GM06990 (cell line): ENCODE data around the gene LCN1.
"Not testable (repeated sequence)": the region's sequence is repeated elsewhere in the genome, so short reads cannot be mapped to it uniquely, and the experiment has no call there.

Experiments
- DNase-seq: peaks from one replicate; pipeline ENCODE4 v3.0.0-alpha.2; 2011; ENCODE audit not compliant: insufficient read length; ENCODE audit errors: extremely low read depth
- H3K27me3 ChIP-seq: replicated peaks from 2 replicates; pipeline ENCODE4 v1.6.0; 2011; ENCODE audit warnings: low read length; ENCODE audit not compliant: control insufficient read depth, insufficient read depth
- H3K36me3 ChIP-seq: 2 replicates; pipeline ENCODE4 v1.5.1; 2011; ENCODE audit warnings: low read length; ENCODE audit not compliant: control insufficient read depth, insufficient read depth
- H3K4me3 ChIP-seq: replicated peaks from 2 replicates; pipeline ENCODE4 v1.5.1; 2011; ENCODE audit warnings: low read depth, mild to moderate bottlenecking, control low read depth, low read length
- TF ChIP-seq, protein P1 (sequence below): IDR thresholded peaks from 2 replicates; pipeline ENCODE4 v1.5.1; 2011; ENCODE audit warnings: low read length, control low read depth, mild to moderate bottlenecking, inconsistent platforms; ENCODE audit not compliant: insufficient read depth, poor library complexity, severe bottlenecking

LCN1 gene

DNA sequence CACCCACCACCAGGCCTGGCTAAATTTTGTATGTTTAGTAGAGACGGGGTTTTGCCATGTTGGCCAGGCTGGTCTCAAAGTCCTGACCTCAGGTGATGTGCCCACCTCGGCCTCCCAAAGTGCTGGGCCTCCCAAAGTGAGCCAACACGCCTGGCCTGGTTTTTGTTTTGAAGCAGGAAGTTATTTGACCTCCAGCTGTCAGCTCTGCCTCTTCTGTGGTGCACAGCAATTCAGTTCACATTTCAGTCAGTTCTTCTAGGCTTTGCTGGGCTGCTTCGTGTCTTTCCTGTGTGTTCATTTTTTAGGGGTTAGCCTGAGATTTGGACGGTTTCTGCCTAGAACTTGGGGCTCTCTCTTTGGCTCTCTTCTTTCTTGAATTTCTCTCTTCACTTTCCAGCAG is 8.9 kb downstream of the LCN1 start:
- TF ChIP-seq, protein P1, sequence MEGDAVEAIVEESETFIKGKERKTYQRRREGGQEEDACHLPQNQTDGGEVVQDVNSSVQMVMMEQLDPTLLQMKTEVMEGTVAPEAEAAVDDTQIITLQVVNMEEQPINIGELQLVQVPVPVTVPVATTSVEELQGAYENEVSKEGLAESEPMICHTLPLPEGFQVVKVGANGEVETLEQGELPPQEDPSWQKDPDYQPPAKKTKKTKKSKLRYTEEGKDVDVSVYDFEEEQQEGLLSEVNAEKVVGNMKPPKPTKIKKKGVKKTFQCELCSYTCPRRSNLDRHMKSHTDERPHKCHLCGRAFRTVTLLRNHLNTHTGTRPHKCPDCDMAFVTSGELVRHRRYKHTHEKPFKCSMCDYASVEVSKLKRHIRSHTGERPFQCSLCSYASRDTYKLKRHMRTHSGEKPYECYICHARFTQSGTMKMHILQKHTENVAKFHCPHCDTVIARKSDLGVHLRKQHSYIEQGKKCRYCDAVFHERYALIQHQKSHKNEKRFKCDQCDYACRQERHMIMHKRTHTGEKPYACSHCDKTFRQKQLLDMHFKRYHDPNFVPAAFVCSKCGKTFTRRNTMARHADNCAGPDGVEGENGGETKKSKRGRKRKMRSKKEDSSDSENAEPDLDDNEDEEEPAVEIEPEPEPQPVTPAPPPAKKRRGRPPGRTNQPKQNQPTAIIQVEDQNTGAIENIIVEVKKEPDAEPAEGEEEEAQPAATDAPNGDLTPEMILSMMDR, result no peak
- DNase-seq, result no peak
- H3K27me3 ChIP-seq, result no peaks in the 10 kb centered on the region
- no peaks in the 10 kb centered on the region for H3K36me3 ChIP-seq
- H3K4me3 ChIP-seq, result no peak overlapping the region

DNA sequence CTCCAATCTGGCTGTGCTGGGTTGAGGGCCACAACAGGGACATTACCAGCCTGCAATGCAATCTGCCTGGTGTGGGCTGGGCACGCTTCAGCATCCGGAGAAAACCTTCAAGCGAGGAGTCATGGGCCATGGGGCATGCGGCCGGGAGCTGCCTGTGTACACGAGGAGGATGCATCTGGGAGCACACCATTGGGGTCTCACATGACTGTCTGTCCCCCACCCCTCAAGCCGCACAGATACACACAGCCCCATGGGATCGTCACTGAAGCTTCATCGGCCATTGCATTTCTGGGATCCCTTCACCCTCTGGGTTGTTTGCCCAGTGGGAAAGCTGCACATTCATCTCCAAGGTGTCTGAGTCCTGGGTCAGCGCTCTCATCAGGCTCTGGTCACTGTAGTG is 9.9 kb downstream of the LCN1 start:
- TF ChIP-seq, protein P1, result no peak
- DNase-seq, result no peak

DNA sequence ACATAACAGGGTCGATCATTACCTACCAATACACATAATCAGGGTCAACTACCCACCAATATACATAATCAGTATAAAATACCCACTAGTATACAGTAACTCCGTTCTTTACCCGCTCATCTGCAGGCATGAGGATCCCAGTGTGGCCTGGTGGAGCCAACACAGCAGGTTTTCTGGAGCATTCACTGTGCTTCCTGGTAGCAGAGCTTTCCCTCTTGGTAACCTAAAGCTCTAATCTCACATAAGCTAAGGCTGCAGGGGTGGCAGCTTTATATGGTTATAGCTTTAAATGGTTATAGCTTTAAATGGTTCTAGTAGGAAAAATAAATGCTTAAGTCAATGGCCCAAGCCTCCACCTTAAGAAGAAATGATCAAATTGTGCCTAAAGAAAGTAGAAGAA is 11.9 kb downstream of the LCN1 start:
- no peak overlapping the region for H3K4me3 ChIP-seq
- no peaks in the 10 kb centered on the region for H3K27me3 ChIP-seq
- TF ChIP-seq, protein P1, result no peak
- DNase-seq, result no peak
- no peaks in the 10 kb centered on the region for H3K36me3 ChIP-seq

More for the DNA sequence above, 9.9 kb downstream of the LCN1 start:
- H3K4me3 ChIP-seq, result no peak overlapping the region
- no peaks in the 10 kb centered on the region for H3K36me3 ChIP-seq
- H3K27me3 ChIP-seq, result no peaks in the 10 kb centered on the region

DNA sequence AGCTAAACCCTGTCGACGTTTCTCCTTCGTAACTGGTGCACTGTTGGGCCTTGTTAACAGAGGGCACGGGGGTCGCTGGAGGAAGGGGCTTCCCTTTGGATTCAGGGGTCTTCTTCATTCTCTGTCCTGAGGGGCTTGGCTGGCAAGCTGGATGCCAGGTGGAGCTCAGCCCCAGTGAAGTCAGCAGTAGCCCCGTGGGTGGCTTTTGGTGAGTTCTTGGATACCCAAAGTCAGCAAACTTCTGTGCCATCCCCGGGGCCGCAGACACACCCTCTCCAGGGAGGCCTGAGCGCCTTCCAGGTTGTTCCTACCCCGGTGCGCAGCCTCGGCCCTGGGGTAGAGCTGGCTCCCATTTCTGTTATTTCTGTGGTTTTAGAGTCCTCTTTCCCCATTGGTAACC is 12.4 kb downstream of the LCN1 start:
- H3K36me3 ChIP-seq, result no peaks in the 10 kb centered on the region
- no peak for DNase-seq
- H3K27me3 ChIP-seq, result no peaks in the 10 kb centered on the region
- TF ChIP-seq, protein P1, result no peak
- no peak overlapping the region for H3K4me3 ChIP-seq

DNA sequence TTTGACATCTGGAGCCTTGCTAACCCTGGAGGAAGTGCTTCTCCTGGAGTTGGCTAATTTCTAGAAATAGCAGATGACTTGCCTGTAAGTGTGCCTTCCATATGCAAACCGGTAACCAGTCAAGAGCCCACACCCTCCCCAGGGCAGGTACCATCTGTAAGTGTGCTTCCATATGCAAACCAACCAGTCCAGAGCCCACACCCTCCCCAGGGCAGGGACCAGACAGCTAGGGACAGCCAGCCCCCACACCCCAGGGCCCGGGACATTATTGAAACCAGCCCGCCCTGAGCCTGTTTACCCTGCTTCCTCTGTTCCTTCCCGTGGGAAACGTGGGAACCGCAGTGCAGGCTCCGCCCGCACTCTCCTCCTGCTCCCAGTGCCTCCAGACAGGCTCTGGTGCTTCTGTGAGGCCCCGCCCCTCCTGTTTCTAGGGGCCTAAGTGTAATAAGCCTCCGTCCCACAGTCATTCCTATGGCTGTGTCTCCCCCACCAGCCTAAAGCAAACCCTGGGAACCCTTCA is 13.0 kb downstream of the LCN1 start:
- not testable (repeated sequence) for H3K36me3 ChIP-seq, DNase-seq, H3K4me3 ChIP-seq, H3K27me3 ChIP-seq

DNA sequence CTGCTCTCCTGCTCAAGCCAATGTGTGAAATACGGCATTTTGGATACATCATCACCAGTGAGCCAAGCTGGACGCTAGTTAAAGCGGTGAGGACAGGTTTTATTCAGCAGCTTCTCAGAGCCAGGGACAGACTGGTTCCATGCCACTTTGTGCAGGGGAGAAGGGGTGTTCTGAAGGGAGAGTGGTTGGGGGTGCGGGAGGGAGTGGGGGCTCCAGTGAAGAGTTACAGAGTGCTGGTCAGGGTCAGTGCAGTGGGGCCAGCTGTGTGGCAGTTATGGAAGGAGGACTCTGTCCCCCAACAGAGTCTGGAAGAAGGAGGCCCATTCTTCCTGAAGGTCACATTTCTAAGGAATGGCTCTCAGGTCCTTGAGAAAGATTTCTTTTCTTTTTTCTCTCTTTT is 13.6 kb downstream of the LCN1 start:
- not testable (repeated sequence) for H3K4me3 ChIP-seq, H3K36me3 ChIP-seq, DNase-seq, H3K27me3 ChIP-seq

DNA sequence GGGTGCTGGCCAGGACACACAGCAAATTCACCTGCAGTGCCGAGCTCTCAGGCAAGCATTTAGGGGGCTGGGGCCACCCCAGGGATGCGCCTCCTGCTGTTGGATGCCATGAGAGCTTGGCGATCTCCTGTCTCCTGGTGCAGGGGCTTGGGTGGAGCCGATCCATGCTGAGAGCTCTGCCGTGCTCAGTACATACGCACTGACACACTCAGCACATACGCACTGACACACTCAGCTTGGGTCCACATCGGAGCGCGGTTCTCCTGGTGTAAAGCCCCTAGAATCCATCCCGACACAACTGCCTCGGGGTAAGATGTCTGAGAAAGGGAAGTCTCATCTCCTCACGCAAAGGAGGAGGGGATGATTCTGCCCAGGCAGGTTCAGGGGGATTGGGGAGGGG is 14.4 kb downstream of the LCN1 start:
- DNase-seq, H3K4me3 ChIP-seq, H3K27me3 ChIP-seq, H3K36me3 ChIP-seq: not testable (repeated sequence)
